ENCODE data around the gene ADAMTS6. TPM values are rescaled to one million over a fixed set of nuclear protein-coding genes. Genes with fewer than 3 reads are reported as not detected.

ADAMTS6 gene
- total RNA-seq, 3 donors from 2014 or later: 1.4 to 6.0 (median 3.9) TPM

- TF ChIP-seq POLR2A (IDR thresholded peaks at IDR 0.05) (no peak), CTCF (IDR thresholded peaks at IDR 0.05) (no peak), POLR2AphosphoS5 (IDR thresholded peaks at IDR 0.05) (no peak)
- no peaks in the 10 kb centered on the region for H3K36me3 ChIP-seq
- H3K4me3 ChIP-seq: no peak overlapping the region
- no peak for DNase-seq (ENCODE audit: low spot score in 2 of 2)
- H3K27me3 ChIP-seq: no peaks in the 10 kb centered on the region
- H3K27ac ChIP-seq: no peak overlapping the region
- H3K9me3 ChIP-seq: no peaks in the 10 kb centered on the region
- no peaks in the 10 kb centered on the region for H3K4me1 ChIP-seq
- intact Hi-C loops (cut with DNase I; ENCODE audit: low total_unique reads): no loop called here
Measured at GRCh38 chr5:65247594-65247993, 234.1 kb downstream of the ADAMTS6 start.

- H3K36me3 ChIP-seq: no peaks in the 10 kb centered on the region
- H3K9me3 ChIP-seq: no peaks in the 10 kb centered on the region
- DNase-seq (ENCODE audit: low spot score in 2 of 2): no peak
- no peak for TF ChIP-seq CTCF (IDR thresholded peaks at IDR 0.05)
- TF ChIP-seq POLR2AphosphoS5 (IDR thresholded peaks at IDR 0.05): no peak
- TF ChIP-seq POLR2A (IDR thresholded peaks at IDR 0.05): no peak
- no peak overlapping the region for H3K4me3 ChIP-seq
- intact Hi-C loops (cut with DNase I; ENCODE audit: low total_unique reads): no loop called here
- H3K4me1 ChIP-seq: no peaks in the 10 kb centered on the region
- H3K27me3 ChIP-seq: no peaks in the 10 kb centered on the region
- H3K27ac ChIP-seq: no peak overlapping the region
Measured at GRCh38 chr5:65246741-65247140, 235.0 kb downstream of the ADAMTS6 start.

- DNase-seq (ENCODE audit: low spot score in 2 of 2): no peak
- Histone ChIP-seq H3K4me1 (no peaks in the 10 kb centered on the region), H3K4me3 (no peak overlapping the region), H3K27me3 (no peaks in the 10 kb centered on the region), H3K27ac (no peak overlapping the region), H3K9me3 (no peaks in the 10 kb centered on the region), H3K36me3 (no peaks in the 10 kb centered on the region)
- intact Hi-C loops (cut with DNase I; ENCODE audit: low total_unique reads): no loop called here
- TF ChIP-seq POLR2A (IDR thresholded peaks at IDR 0.05) (no peak), POLR2AphosphoS5 (IDR thresholded peaks at IDR 0.05) (no peak), CTCF (IDR thresholded peaks at IDR 0.05) (no peak)
Measured at GRCh38 chr5:65244031-65244430, 237.7 kb downstream of the ADAMTS6 start.

GRCh38 chr5:65243161-65243560 is 238.6 kb downstream of the ADAMTS6 start:
- DNase-seq (ENCODE audit: low spot score in 2 of 2): no peak
- H3K27me3 ChIP-seq: no peaks in the 10 kb centered on the region
- H3K4me3 ChIP-seq: no peak overlapping the region
- intact Hi-C loops (cut with DNase I; ENCODE audit: low total_unique reads): no loop called here
- no peaks in the 10 kb centered on the region for H3K9me3 ChIP-seq
- TF ChIP-seq POLR2AphosphoS5 (IDR thresholded peaks at IDR 0.05) (no peak), CTCF (IDR thresholded peaks at IDR 0.05) (no peak), POLR2A (IDR thresholded peaks at IDR 0.05) (no peak)
- H3K36me3 ChIP-seq: no peaks in the 10 kb centered on the region
- H3K27ac ChIP-seq: no peak overlapping the region
- H3K4me1 ChIP-seq: no peaks in the 10 kb centered on the region

GRCh38 chr5:65229841-65230240 is 251.9 kb downstream of the ADAMTS6 start:
- H3K36me3 ChIP-seq: no peaks in the 10 kb centered on the region
- TF ChIP-seq POLR2A (IDR thresholded peaks at IDR 0.05) (no peak), POLR2AphosphoS5 (IDR thresholded peaks at IDR 0.05) (no peak), CTCF (IDR thresholded peaks at IDR 0.05) (no peak)
- intact Hi-C loops (cut with DNase I; ENCODE audit: low total_unique reads): no loop called here

More at GRCh38 chr5:65229841-65230240, 251.9 kb downstream of the ADAMTS6 start:
- Histone ChIP-seq H3K27me3 (no peaks in the 10 kb centered on the region), H3K9me3 (peaks cover 15 to 22% of the 10 kb centered on the region in 2 donors), H3K4me3 (no peak overlapping the region), H3K4me1 (no peaks in the 10 kb centered on the region), H3K27ac (no peak overlapping the region)
- no peak for DNase-seq (ENCODE audit: low spot score in 2 of 2)
